ENCODE data around the gene BRAF. TPM values are rescaled to one million over a fixed set of nuclear protein-coding genes. Genes with fewer than 3 reads are reported as not detected.
"Not testable (repeated sequence)": the region's sequence is repeated elsewhere in the genome, so short reads cannot be mapped to it uniquely, and the experiment has no call there.

BRAF gene
- 6.5 and 11.2 TPM in 2 replicates for total RNA-seq (2014; rRNA removed; shearing (Covaris generic); ENCODE audit: low replicate concordance)

- DNase-seq (ENCODE audit: low read depth): peak; percentile 80
- in situ Hi-C loops (cut with HindIII; ENCODE audit: low pct_unique_long_range_greater_than_20kb, low sequenced_read_pairs): no loop called here
Observed at GRCh38 chr7:140924821-140925421, at the start of gene BRAF. TSS of gene BRAF (minus strand) at chr7:140924929. CDS start at chr7:140924703, 226 bp downstream.

DNA sequence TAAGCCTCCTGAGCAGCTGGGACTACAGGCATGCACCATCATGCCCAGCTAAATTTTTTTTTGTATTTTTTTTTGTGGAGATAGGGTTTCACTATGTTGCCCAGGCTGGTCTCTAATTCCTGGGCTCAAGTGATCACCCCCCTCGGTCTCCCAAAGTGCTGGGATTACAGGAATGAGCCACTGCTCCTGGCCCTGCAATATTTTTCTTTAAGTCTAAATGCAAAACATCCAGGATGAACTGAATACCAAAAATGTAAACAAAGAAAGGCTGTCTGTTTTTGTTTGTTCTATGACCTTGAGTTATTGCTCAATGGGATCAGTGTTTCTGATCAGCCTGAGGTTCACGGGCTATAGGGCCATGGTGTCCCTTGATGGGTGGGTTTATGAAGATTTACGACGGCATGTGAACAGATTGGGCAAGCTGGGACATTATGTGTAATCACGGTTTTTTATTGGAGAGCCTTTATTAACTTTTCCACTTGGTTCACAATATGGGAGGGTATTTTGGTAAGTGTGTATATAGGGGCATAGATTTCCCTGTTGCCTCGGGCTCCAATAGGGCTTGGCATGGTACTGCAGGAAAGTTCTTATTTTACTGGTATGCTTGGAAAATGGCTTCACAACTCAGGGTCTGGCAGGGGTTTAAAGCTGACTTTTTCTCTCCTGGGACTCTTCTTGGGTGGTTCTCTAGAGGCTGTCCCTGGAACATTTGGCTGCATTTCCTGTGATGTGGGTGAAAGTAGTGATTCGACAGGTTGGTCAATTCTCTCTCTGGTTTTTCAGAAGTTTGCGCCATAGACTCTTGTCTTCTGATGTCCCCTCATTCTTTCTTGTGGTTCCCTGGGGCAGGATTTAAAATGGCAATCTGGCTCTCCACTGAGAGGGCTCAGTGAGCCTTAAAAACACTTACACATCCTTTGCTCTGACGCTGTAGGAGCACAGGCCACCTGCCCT, 48.4 kb upstream of the BRAF start:
- DNase-seq (ENCODE audit: low read depth): no peak
- in situ Hi-C loops (cut with HindIII; ENCODE audit: low pct_unique_long_range_greater_than_20kb, low sequenced_read_pairs): no loop called here

GRCh38 chr7:140972344-140972743, 47.6 kb upstream of the BRAF start:
- no peak for DNase-seq (ENCODE audit: low read depth)
- in situ Hi-C loops (cut with HindIII; ENCODE audit: low pct_unique_long_range_greater_than_20kb, low sequenced_read_pairs): no loop called here

DNA sequence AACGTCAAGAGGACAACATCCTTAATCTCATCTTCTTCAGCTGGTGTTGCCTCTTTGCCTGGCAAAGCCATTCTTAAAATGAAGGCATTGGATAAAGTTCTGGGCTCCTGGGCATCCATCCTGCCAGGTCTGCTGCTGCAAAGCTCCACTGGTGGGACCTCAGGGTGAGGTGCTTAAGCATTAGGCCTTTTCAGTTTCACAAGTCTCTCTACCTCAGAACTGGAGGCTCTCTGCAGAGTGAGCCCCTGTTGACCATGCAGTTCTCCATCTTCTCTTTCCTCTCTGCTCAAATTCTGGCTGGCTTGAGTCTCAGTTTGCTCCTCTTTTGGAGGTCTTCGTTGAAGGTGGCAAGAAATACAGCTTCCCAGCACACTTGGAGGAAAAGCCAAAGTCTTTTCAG, 42.7 kb upstream of the BRAF start:
- no peak for DNase-seq (ENCODE audit: low read depth)
- in situ Hi-C loops (cut with HindIII; ENCODE audit: low pct_unique_long_range_greater_than_20kb, low sequenced_read_pairs): no loop called here

DNA sequence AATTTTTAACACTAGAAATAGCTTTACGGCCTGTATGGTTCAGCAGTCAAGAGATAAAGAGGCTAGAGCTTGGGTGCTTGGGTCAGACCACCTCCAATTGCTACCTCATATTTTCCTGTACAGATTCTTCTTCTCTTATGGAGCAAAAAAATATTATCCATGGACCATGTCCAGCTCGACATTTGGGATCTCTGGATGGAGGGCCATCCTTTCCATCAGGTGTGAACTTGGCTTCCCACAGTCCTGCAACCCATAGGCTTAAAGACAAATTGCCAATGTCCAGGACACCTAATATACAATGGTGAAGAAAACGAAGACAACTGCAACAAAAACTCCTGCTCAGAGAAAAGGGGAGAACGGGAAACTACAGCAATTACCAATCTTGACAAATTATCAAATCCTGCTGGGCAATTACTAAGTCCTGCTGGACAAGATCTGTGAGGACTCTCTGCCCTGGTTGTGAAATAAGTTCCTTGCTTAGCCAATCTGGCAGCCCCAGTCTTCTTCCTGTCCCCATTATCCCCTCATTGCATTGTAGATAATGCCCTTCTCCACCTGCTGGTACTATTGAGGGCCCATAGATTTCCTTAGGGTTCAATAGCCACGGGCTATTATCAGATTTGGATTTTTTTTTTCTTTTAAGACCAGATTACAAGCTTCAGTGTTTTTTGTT, 42.0 kb upstream of the BRAF start:
- in situ Hi-C loops (cut with HindIII; ENCODE audit: low pct_unique_long_range_greater_than_20kb, low sequenced_read_pairs): no loop called here
- no peak for DNase-seq (ENCODE audit: low read depth)

- in situ Hi-C loops (cut with HindIII; ENCODE audit: low pct_unique_long_range_greater_than_20kb, low sequenced_read_pairs): no loop called here
- no peak for DNase-seq (ENCODE audit: low read depth)
Observed at GRCh38 chr7:140961117-140961516, 36.4 kb upstream of the BRAF start.

DNA sequence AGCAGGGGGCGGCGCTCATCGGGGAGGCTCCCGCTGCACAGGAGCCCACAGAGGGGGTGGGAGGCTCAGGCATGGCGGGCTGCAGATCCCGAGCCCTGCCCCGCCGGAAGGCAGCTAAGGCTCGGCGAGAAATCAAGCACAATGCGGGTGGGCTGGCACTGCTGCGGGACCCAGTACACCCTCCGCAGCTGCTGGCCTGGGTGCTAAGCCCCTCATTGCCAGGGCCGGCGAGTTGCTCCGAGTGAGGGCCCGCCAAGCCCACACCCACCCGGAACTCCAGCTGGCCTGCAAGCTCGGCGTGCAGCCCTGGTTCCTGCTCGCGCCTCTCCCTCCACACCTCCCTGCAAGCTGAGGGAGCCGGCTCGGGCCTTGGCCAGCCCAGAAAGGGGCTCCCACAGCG, 32.3 kb upstream of the BRAF start:
- in situ Hi-C loops (cut with HindIII; ENCODE audit: low pct_unique_long_range_greater_than_20kb, low sequenced_read_pairs): not testable (repeated sequence)

DNA sequence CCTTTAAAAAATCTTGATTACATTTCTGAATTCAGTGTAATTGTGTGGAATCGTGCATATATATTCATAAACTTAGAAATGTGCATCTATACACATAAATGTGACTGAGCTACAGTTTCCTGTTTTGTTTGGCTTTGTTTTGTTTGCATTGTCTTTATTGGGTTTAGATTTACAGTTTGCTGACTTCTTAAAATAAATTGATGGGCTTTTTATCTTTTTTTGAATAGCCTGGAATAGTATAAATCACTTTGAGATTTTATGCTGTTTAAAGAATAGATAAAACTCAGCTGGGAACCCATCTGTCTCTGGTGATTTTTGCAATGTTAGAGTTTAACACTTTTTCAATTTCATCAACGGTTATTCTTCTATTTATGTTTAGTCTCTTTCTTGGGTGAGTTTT, 21.2 kb upstream of the BRAF start:
- in situ Hi-C loops (cut with HindIII; ENCODE audit: low pct_unique_long_range_greater_than_20kb, low sequenced_read_pairs): no loop called here
- no peak for DNase-seq (ENCODE audit: low read depth)

More for the DNA sequence above, 32.3 kb upstream of the BRAF start:
- not testable (repeated sequence) for DNase-seq (ENCODE audit: low read depth)

DNA sequence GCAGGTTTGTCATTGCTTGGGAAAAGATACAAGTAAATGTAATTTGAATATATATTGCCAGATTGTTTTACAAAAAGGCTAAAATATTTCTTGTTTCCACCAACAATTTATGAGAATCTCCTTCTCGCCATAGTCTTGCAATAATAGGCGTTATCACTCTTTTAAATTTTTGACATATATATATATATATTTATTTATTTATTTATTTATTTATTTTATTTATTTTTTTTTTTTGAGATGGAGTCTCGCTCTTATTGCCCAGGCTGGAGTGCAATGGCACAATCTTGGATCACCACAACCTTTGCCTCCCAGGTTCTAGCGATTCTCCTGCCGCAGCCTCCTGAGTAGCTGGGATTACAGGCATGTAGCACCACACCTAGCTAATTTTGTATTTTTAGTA, 17.5 kb upstream of the BRAF start:
- DNase-seq (ENCODE audit: low read depth); in situ Hi-C loops (cut with HindIII; ENCODE audit: low pct_unique_long_range_greater_than_20kb, low sequenced_read_pairs): not testable (repeated sequence)

GRCh38 chr7:140940898-140941297, 16.2 kb upstream of the BRAF start:
- in situ Hi-C loops (cut with HindIII; ENCODE audit: low pct_unique_long_range_greater_than_20kb, low sequenced_read_pairs): no loop called here
- DNase-seq (ENCODE audit: low read depth): no peak

DNA sequence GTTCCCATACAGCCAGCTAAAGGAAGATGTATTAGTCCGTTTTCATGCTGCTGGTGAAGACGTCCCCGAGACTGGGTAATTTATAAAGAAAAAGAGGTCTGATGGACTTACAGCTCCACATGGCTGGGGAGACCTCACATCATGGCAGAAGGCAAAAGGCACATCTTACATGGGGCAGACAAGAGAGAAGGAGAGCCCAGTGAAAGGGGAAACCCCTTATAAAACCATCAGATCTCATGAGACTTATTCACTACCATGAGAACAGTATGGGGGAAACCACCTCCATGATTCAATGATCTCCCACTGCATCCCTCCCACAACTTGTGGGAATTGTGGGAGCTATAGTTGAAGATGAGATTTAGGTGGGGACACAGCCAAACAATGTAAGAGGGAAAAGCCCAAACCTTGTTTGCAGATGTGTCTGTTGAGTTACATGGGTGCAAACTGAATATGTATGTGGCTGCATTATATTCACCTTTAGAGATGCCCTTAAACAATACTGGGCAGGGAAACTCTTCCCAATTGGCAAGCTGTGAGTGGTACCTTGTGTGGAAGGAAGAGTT, 13.1 kb upstream of the BRAF start:
- in situ Hi-C loops (cut with HindIII; ENCODE audit: low pct_unique_long_range_greater_than_20kb, low sequenced_read_pairs): no loop called here
- DNase-seq (ENCODE audit: low read depth): no peak

DNA sequence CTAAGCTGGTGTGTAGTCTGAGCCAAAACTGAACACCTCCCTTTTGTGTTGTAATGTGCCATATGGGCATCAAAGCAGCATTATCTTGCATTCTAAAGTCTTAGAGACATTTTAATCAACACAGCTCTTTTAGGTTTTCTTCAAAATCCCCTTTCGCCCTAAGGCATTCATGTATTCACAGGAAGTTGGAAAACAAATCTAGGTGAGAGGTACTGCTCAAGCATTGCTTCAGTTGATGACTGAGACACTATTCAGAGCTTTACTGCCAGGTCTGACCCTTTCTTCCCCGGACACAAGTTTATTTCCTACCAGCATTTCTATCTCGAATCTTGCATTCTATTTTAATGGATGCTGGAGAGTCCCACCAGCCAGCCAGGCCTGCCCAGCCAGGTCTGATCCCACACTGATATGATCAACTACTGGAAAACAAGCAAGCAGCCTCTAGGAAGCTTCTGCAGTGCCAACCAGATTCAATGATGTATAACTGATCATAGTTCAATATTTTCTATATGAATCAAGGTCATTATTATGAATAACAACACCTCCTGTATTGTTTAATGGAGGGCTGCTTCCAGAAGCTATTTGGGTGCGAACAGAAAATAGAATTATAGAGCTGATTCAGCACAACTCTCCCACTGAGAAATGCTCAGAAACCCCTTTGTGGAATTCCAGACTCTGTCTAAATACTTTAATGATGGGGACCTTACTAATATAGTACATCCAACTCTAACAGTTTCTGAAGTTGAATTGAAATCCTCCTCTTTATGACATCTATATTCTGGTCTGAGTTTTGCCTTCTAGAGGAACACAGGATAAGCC, 4.0 kb upstream of the BRAF start:
- DNase-seq (ENCODE audit: low read depth): no peak
- in situ Hi-C loops (cut with HindIII; ENCODE audit: low pct_unique_long_range_greater_than_20kb, low sequenced_read_pairs): no loop called here

GRCh38 chr7:140927945-140928344, 3.2 kb upstream of the BRAF start:
- DNase-seq (ENCODE audit: low read depth): not testable (repeated sequence)

GRCh38 chr7:140927351-140927750, 2.6 kb upstream of the BRAF start:
- in situ Hi-C loops (cut with HindIII; ENCODE audit: low pct_unique_long_range_greater_than_20kb, low sequenced_read_pairs): no loop called here
- DNase-seq (ENCODE audit: low read depth): no peak

More at GRCh38 chr7:140927945-140928344, 3.2 kb upstream of the BRAF start:
- in situ Hi-C loops (cut with HindIII; ENCODE audit: low pct_unique_long_range_greater_than_20kb, low sequenced_read_pairs): not testable (repeated sequence)

DNA sequence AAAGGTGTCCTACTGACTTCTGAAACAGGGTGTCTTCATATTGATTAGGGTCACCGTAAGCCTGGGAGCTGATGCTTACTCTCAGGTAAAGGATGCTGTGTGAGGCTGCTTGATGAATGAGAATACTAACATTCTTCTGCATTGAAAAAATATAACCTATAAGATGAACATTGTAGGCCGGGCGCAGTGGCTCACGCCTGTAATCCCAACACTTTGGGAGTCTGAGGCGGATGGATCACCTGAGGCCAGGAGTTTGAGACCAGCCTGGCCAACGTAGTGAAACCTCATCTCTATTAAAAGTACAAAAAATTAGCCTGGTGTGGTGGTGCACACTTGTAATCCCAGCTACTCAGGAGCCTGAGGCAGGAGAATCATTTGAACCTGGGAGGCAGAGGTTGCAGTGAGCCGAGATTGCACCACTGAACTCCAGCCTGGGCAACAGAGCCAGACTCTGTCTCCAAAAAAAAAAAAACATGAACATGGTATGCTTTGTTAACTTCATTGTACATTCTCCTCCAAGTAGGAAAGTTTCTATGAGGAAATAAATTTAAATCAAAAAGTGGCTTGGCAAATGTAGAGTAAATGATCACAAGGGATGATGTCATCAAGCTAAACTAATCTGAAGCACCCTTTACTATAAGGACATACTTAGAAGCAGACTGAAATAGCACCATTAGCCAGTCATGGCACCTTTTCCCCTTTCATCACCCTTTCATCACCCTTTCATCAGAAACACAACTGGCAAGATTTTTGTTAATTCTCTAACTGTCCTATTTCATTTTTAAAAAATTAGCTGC, 1.5 kb upstream of the BRAF start:
- in situ Hi-C loops (cut with HindIII; ENCODE audit: low pct_unique_long_range_greater_than_20kb, low sequenced_read_pairs): no loop called here
- no peak for DNase-seq (ENCODE audit: low read depth)

GRCh38 chr7:140924019-140924820, 509 bp downstream of the BRAF start:
- peak; percentile 70 for DNase-seq (ENCODE audit: low read depth)
- in situ Hi-C loops (cut with HindIII; ENCODE audit: low pct_unique_long_range_greater_than_20kb, low sequenced_read_pairs): no loop called here
